ENCODE data around the gene HIP1. TPM values are rescaled to one million over a fixed set of nuclear protein-coding genes. Genes with fewer than 3 reads are reported as not detected.
"Not testable (repeated sequence)": the region's sequence is repeated elsewhere in the genome, so short reads cannot be mapped to it uniquely, and the experiment has no call there.

The HIP1 gene
- total RNA-seq, 2 donors from 2014 or later, result 3.0 to 7.8 TPM

- ATAC-seq (no peak), DNase-seq (ENCODE audit: low spot score in 2 of 2) (no peak)
- H3K36me3 Mint-ChIP-seq, result peaks cover 0 to 8% of the 10 kb centered on the region in 2 donors
- H3K27ac Mint-ChIP-seq, result no peak overlapping the region
- H3K9me3 Mint-ChIP-seq, result no peaks in the 10 kb centered on the region
These were observed 170.7 kb downstream of the HIP1 start for GRCh38 chr7:75567948-75568595.

GRCh38 chr7:75565132-75565837 lies 173.5 kb downstream of the HIP1 start:
- Mint-ChIP-seq H3K27ac (no peak overlapping the region), H3K36me3 (peaks cover 13 to 27% of the 10 kb centered on the region in 2 donors), H3K9me3 (peaks cover 6 to 8% of the 10 kb centered on the region in 2 donors)
- DNase-seq (ENCODE audit: low spot score in 2 of 2) (no peak), ATAC-seq (no peak)

- no peak for ATAC-seq
- peaks cover 6 to 8% of the 10 kb centered on the region in 2 donors for H3K9me3 Mint-ChIP-seq
- no peak overlapping the region for H3K27ac Mint-ChIP-seq
- no peak for DNase-seq (ENCODE audit: low spot score in 2 of 2)
- peaks cover 13 to 27% of the 10 kb centered on the region in 2 donors for H3K36me3 Mint-ChIP-seq
These were observed 175.6 kb downstream of the HIP1 start for GRCh38 chr7:75563171-75563570.

GRCh38 chr7:75559976-75560365 lies 178.8 kb downstream of the HIP1 start:
- H3K9me3 Mint-ChIP-seq, result peaks cover 6 to 8% of the 10 kb centered on the region in 2 donors
- DNase-seq (ENCODE audit: low spot score in 2 of 2) (no peak), ATAC-seq (no peak)
- no peak overlapping the region for H3K27ac Mint-ChIP-seq
- peaks cover 13 to 27% of the 10 kb centered on the region in 2 donors for H3K36me3 Mint-ChIP-seq

- Mint-ChIP-seq H3K27ac (no peak overlapping the region), H3K9me3 (peaks cover 6 to 8% of the 10 kb centered on the region in 2 donors), H3K36me3 (peaks cover 13 to 27% of the 10 kb centered on the region in 2 donors)
- ATAC-seq, result no peak
- DNase-seq (ENCODE audit: low spot score in 2 of 2), result no peak
These were observed 179.3 kb downstream of the HIP1 start for GRCh38 chr7:75559355-75559975.

GRCh38 chr7:75556835-75557234 lies 181.9 kb downstream of the HIP1 start:
- not testable (repeated sequence) for H3K27ac Mint-ChIP-seq; DNase-seq (ENCODE audit: low spot score in 2 of 2); H3K36me3 Mint-ChIP-seq; ATAC-seq; H3K9me3 Mint-ChIP-seq

- Mint-ChIP-seq H3K9me3 (no peaks in the 10 kb centered on the region), H3K36me3 (no peaks in the 10 kb centered on the region), H3K27ac (no peak overlapping the region)
- ATAC-seq (no peak), DNase-seq (ENCODE audit: low spot score in 2 of 2) (no peak)
These were observed 183.0 kb downstream of the HIP1 start for GRCh38 chr7:75555736-75556135.

- DNase-seq (ENCODE audit: low spot score in 2 of 2) (no peak), ATAC-seq (no peak)
- H3K27ac Mint-ChIP-seq, result no peak overlapping the region
These were observed 192.3 kb downstream of the HIP1 start for GRCh38 chr7:75546237-75547015.

GRCh38 chr7:75537731-75538130 lies 201.0 kb downstream of the HIP1 start:
- Mint-ChIP-seq H3K9me3 (no peaks in the 10 kb centered on the region), H3K27ac (no peak overlapping the region), H3K36me3 (no peaks in the 10 kb centered on the region)
- DNase-seq (ENCODE audit: low spot score in 2 of 2) (no peak), ATAC-seq (no peak)

More at GRCh38 chr7:75546237-75547015, 192.3 kb downstream of the HIP1 start:
- Mint-ChIP-seq H3K36me3 (no peaks in the 10 kb centered on the region), H3K9me3 (no peaks in the 10 kb centered on the region)

- no peak for ATAC-seq
- no peak overlapping the region for H3K27ac Mint-ChIP-seq
- no peaks in the 10 kb centered on the region for H3K9me3 Mint-ChIP-seq
- H3K36me3 Mint-ChIP-seq, result no peaks in the 10 kb centered on the region
- no peak for DNase-seq (ENCODE audit: low spot score in 2 of 2)
These were observed 201.7 kb downstream of the HIP1 start for GRCh38 chr7:75536940-75537538.

GRCh38 chr7:75536491-75536890 lies 202.2 kb downstream of the HIP1 start:
- H3K36me3 Mint-ChIP-seq, result no peaks in the 10 kb centered on the region
- H3K27ac Mint-ChIP-seq, result no peak overlapping the region
- no peak for DNase-seq (ENCODE audit: low spot score in 2 of 2)
- no peak for ATAC-seq
- no peaks in the 10 kb centered on the region for H3K9me3 Mint-ChIP-seq

GRCh38 chr7:75534727-75535307 lies 203.9 kb downstream of the HIP1 start:
- peak overlapping the region in 1 of 2 donors; percentile 40 for H3K27ac Mint-ChIP-seq
- H3K36me3 Mint-ChIP-seq, result no peaks in the 10 kb centered on the region
- ATAC-seq, result peak; percentile 18 to 90
- no peaks in the 10 kb centered on the region for H3K9me3 Mint-ChIP-seq
- DNase-seq (ENCODE audit: low spot score in 2 of 2), result no peak

- no peak for ATAC-seq
These were observed 204.8 kb downstream of the HIP1 start for GRCh38 chr7:75533926-75534325.

GRCh38 chr7:75532639-75533038 lies 206.1 kb downstream of the HIP1 start:
- Mint-ChIP-seq H3K27ac (no peak overlapping the region), H3K36me3 (no peaks in the 10 kb centered on the region), H3K9me3 (no peaks in the 10 kb centered on the region)
- DNase-seq (ENCODE audit: low spot score in 2 of 2) (no peak), ATAC-seq (no peak)

More at GRCh38 chr7:75533926-75534325, 204.8 kb downstream of the HIP1 start:
- no peaks in the 10 kb centered on the region for H3K9me3 Mint-ChIP-seq
- DNase-seq (ENCODE audit: low spot score in 2 of 2), result no peak
- no peaks in the 10 kb centered on the region for H3K36me3 Mint-ChIP-seq
- H3K27ac Mint-ChIP-seq, result no peak overlapping the region

- Mint-ChIP-seq H3K27ac (peak overlapping the region in 1 of 2 donors; percentile 5), H3K9me3 (no peaks in the 10 kb centered on the region), H3K36me3 (peaks cover 8 to 9% of the 10 kb centered on the region in 2 donors)
- DNase-seq (ENCODE audit: low spot score in 2 of 2), result no peak
- ATAC-seq, result no peak
These were observed 207.4 kb downstream of the HIP1 start for GRCh38 chr7:75531359-75531821.

GRCh38 chr7:75527224-75527722 lies 211.5 kb downstream of the HIP1 start:
- H3K27ac Mint-ChIP-seq, result peak overlapping the region; percentile 96
- H3K36me3 Mint-ChIP-seq, result peaks cover 25 to 35% of the 10 kb centered on the region in 2 donors
- DNase-seq (ENCODE audit: low spot score in 2 of 2) (peak; percentile 21 to 58), ATAC-seq (peak in 1 of 2 donors; percentile 21)
- H3K9me3 Mint-ChIP-seq, result not testable (repeated sequence)
